Esophagus squamous epithelium (tissue), 4 donors: ENCODE measurements around the gene ASCL5.

Source experiments
- POLR2A ChIP-seq, 4 donors: fragments of 450-650 bp; IDR thresholded peaks; one replicate each; pipeline ENCODE4 v1.6.1; 2017; ENCODE audit warnings: antibody characterized with exemption in 4 of 4, mild to moderate bottlenecking in 4 of 4, moderate library complexity in 3 of 4
- TF ChIP-seq, protein P1 (sequence below), 6 experiments: fragments of 450-650 bp in 4 of 6; fragments of 200-600 bp in 2 of 6; sonication (generic) in 2 of 6; IDR thresholded peaks; one replicate each; pipeline ENCODE4 v1.5.1; 2016 to 2019; ENCODE audit warnings: antibody characterized with exemption in 6 of 6, mild to moderate bottlenecking in 4 of 6, moderate library complexity in 4 of 6

DNA sequence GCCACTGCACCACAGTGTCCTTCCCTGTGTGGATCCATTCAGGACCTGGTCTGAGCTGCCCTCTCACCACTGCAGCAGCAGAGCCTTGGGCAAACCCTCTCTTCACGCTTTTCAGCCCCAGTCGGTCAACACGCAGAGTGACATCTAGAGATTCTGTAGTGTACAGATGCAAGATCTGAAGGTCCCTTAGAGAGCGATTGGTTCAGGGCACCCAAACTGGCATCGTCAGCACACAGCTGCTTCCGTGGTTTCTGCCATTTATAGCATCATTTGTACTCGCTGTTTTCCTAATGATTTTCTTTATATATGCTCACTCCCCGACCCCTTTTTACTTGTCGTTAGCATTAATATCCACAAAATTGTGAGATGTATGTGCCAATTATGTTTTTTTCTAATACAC is 1.5 kb upstream of the ASCL5 start:
- TF ChIP-seq, protein P1, sequence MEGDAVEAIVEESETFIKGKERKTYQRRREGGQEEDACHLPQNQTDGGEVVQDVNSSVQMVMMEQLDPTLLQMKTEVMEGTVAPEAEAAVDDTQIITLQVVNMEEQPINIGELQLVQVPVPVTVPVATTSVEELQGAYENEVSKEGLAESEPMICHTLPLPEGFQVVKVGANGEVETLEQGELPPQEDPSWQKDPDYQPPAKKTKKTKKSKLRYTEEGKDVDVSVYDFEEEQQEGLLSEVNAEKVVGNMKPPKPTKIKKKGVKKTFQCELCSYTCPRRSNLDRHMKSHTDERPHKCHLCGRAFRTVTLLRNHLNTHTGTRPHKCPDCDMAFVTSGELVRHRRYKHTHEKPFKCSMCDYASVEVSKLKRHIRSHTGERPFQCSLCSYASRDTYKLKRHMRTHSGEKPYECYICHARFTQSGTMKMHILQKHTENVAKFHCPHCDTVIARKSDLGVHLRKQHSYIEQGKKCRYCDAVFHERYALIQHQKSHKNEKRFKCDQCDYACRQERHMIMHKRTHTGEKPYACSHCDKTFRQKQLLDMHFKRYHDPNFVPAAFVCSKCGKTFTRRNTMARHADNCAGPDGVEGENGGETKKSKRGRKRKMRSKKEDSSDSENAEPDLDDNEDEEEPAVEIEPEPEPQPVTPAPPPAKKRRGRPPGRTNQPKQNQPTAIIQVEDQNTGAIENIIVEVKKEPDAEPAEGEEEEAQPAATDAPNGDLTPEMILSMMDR (IDR thresholded peaks at IDR 0.05), result no peak
- no peak for TF ChIP-seq POLR2A (IDR thresholded peaks at IDR 0.05)
